Endometrial microvascular endothelial cells (primary cell): ENCODE results near the gene CACNA1S. TPM values are rescaled to one million over a fixed set of nuclear protein-coding genes. Genes with fewer than 3 reads are reported as not detected.

Experiments used
- in situ Hi-C: cut with HindIII; loops from 2 replicates; pipeline ENCODE4 v1.10.0; 2017; ENCODE audit warnings: low sequenced_read_pairs, low pct_unique_long_range_greater_than_20kb; ENCODE audit errors: inconsistent ontology term
- total RNA-seq: library from RNA; depleted of rRNA; stranded (reverse); fragments of >200 nt; gene quantifications from one replicate; pipeline ENCODE4 v1.2.3, GENCODE V29; 2015; ENCODE audit errors: inconsistent ontology term

Gene CACNA1S
- total RNA-seq, 1 donor from 2014 or later = not detected

GRCh38 chr1:201141418-201141817, 29.2 kb upstream of the CACNA1S start:
- in situ Hi-C loops = no loop called here

GRCh38 chr1:201140941-201141260, 28.7 kb upstream of the CACNA1S start:
- in situ Hi-C loops = no loop called here

GRCh38 chr1:201140235-201140940, 28.2 kb upstream of the CACNA1S start:
- in situ Hi-C loops = no loop called here

- in situ Hi-C loops = no loop called here
These were observed 27.5 kb upstream of the CACNA1S start for GRCh38 chr1:201139756-201140155.

- in situ Hi-C loops = no loop called here
These were observed 27.1 kb upstream of the CACNA1S start for GRCh38 chr1:201139306-201139705.

- in situ Hi-C loops = no loop called here
These were observed 26.1 kb upstream of the CACNA1S start for GRCh38 chr1:201138311-201138840.

- in situ Hi-C loops = no loop called here
These were observed 25.5 kb upstream of the CACNA1S start for GRCh38 chr1:201137579-201138310.

- in situ Hi-C loops = no loop called here
These were observed 24.8 kb upstream of the CACNA1S start for GRCh38 chr1:201137024-201137392.

- in situ Hi-C loops = no loop called here
These were observed 24.3 kb upstream of the CACNA1S start for GRCh38 chr1:201136355-201137023.

GRCh38 chr1:201134405-201134804, 22.2 kb upstream of the CACNA1S start:
- in situ Hi-C loops = no loop called here

GRCh38 chr1:201131398-201131797, 19.2 kb upstream of the CACNA1S start:
- in situ Hi-C loops = no loop called here

GRCh38 chr1:201128962-201129361, 16.7 kb upstream of the CACNA1S start:
- in situ Hi-C loops = no loop called here

- in situ Hi-C loops = no loop called here
These were observed 16.2 kb upstream of the CACNA1S start for GRCh38 chr1:201128476-201128875.

- in situ Hi-C loops = no loop called here
These were observed 15.7 kb upstream of the CACNA1S start for GRCh38 chr1:201127755-201128455.

GRCh38 chr1:201126832-201127754, 14.9 kb upstream of the CACNA1S start, which contains the start of gene ASCL5:
ASCL5 (minus strand) TSS chr1:201127184; CDS start chr1:201115372, 11,812 bp downstream.
- in situ Hi-C loops = no loop called here

GRCh38 chr1:201126463-201126831, 14.2 kb upstream of the CACNA1S start:
- in situ Hi-C loops = no loop called here

- in situ Hi-C loops = no loop called here
These were observed 13.6 kb upstream of the CACNA1S start for GRCh38 chr1:201125800-201126199.

- in situ Hi-C loops = no loop called here
These were observed 12.8 kb upstream of the CACNA1S start for GRCh38 chr1:201125019-201125418.
